Measurements from ENCODE around the gene SMG6. TPM values are rescaled to one million over a fixed set of nuclear protein-coding genes. Genes with fewer than 3 reads are reported as not detected.

The SMG6 gene
- total RNA-seq, result 33.5 and 43.0 TPM in 2 replicates

DNA sequence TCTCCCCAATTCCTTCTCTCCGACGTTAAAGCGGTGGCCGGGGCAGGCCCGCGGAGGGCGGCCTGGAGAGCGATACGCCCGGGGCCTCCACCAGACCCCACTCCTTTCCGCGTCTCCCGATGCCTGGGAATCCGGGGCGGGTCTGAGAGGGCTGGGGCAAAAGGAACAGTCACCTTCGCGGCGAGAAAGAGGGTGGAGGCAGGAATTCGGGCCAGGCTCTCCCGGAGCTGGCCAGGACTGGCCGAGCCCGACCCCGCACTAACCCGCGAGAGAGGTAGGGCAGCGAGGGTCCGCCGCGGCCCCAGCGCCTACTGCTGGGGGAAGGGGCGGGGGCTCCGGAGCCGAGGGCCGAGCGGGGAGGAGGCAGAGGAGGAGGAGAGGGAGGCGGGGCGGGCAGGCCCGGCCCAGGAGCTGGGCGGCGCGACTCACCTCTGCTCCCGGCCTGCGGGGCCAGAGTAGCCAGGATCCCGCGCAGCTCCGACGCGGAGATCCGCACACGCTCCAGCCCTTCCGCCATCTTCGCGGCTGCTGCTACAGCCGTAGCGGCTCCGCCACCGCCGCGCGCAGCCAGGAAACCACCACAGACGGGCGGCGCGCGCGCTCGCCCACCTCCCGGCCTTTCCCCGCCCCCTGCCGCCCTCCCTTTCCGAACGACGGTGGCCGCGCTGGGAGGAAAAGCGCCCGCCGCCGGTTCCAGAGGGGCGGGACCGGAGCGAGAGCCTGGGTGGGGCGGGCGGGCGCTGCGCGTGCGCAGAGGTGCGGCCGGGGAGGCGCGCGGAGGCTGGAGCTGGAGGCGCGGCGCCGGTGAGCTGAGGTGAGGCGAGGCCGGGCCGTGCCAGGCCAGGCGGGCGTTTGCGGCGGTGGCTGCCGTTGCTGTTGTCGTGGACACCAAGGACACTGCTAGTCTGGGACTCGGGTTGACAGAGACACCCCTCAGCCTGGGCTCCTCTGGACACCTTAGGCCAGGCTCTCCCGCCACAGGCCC lies at the start of gene SMG6, which contains the start of gene SRR:
Gene SMG6, minus strand, starts transcription at position 582 of the 985 bp plus-strand sequence. Its CDS starts 65 bp downstream, at position 517.
Gene SRR, plus strand, starts transcription at position 747 of the 985 bp plus-strand sequence. CDS start 11,611 bp downstream, outside the sequence.
- H3K27me3 Mint-ChIP-seq (ENCODE audit: low read depth), result no peaks in the 10 kb centered on the region

DNA sequence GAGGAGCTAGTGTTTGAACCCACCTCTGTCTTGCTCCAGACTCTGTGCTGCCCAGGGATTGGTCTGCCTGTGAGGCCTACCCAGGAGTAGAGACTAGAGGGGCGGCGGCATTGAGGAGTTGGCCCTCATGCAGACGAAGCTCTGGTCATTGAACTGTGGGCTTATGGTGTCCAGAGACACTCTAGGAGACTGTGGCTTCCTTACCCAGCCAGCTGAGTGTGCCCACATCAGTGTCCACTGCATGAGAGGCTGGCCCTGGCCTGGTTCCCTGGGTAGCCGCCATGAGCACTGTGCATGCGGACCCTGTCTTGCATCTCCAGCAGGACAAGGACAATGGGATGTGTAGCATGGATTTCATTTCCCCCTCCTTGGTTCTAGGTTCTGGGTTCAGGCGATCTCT lies 47.7 kb upstream of the SMG6 start:
- no peaks in the 10 kb centered on the region for H3K27me3 Mint-ChIP-seq (ENCODE audit: low read depth)
- intact Hi-C loops (cut with micrococcal nuclease), result no loop called here
- peaks cover 11% of the 10 kb centered on the region for H3K4me1 Mint-ChIP-seq (ENCODE audit: low read depth)
- no peaks in the 10 kb centered on the region for H3K36me3 Mint-ChIP-seq (ENCODE audit: low read depth)
- no peaks in the 10 kb centered on the region for H3K9me3 Mint-ChIP-seq
- DNase-seq (ENCODE audit: low spot score), result no peak
- H3K4me3 Mint-ChIP-seq (ENCODE audit: low read depth), result no peak overlapping the region
- H3K27ac Mint-ChIP-seq, result no peak overlapping the region

More for the DNA sequence above, at the start of gene SMG6, which contains the start of gene SRR:
- H3K9me3 Mint-ChIP-seq, result no peaks in the 10 kb centered on the region
- H3K4me3 Mint-ChIP-seq (ENCODE audit: low read depth), result peak within 1 kb of the TSS; percentile 87
- H3K27ac Mint-ChIP-seq, result peak within 1 kb of the TSS; percentile 70
- peaks cover 25% of the 10 kb centered on the region for H3K4me1 Mint-ChIP-seq (ENCODE audit: low read depth)
- H3K36me3 Mint-ChIP-seq (ENCODE audit: low read depth), result peaks cover 27% of the 10 kb centered on the region
- intact Hi-C loops (cut with micrococcal nuclease), result loop anchor here (1.0 to 5.0 kb wide), 4 partner anchors 34 to 587 kb away; partner anchors contain the start of genes MNT and SGSM2
- peak; percentile 90 for DNase-seq (ENCODE audit: low spot score)

- Mint-ChIP-seq H3K27me3 (ENCODE audit: low read depth) (no peaks in the 10 kb centered on the region), H3K4me1 (ENCODE audit: low read depth) (peaks cover under 1% of the 10 kb centered on the region), H3K27ac (no peak overlapping the region), H3K4me3 (ENCODE audit: low read depth) (no peak overlapping the region), H3K9me3 (no peaks in the 10 kb centered on the region), H3K36me3 (ENCODE audit: low read depth) (no peaks in the 10 kb centered on the region)
- intact Hi-C loops (cut with micrococcal nuclease), result no loop called here
- no peak for DNase-seq (ENCODE audit: low spot score)
These were observed 44.5 kb upstream of the SMG6 start for GRCh38 chr17:2347805-2348685.

DNA sequence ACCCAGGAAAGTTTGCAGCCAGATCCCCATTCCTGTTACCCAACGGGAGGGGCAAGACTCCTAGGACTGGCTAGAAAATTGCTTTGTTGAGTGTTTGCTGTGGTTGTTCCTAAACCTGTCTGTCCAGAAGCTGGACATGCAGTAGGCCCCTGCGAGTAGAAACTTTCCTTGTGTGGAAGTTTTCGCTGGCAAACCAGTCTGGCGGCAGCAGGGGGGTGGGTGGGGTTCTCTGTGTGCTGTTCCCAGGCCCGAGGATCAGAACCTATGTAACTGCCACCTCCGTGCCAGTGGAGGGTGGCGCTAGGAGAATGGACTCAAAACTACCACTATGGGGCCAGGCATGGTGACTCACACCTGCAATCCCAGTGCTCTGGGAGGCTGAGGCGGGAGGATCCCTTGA lies 42.9 kb upstream of the SMG6 start:
- Mint-ChIP-seq H3K9me3 (no peaks in the 10 kb centered on the region), H3K27ac (no peak overlapping the region), H3K36me3 (ENCODE audit: low read depth) (peaks cover 8% of the 10 kb centered on the region), H3K4me3 (ENCODE audit: low read depth) (no peak overlapping the region), H3K27me3 (ENCODE audit: low read depth) (no peaks in the 10 kb centered on the region), H3K4me1 (ENCODE audit: low read depth) (no peaks in the 10 kb centered on the region)
- intact Hi-C loops (cut with micrococcal nuclease), result no loop called here
- DNase-seq (ENCODE audit: low spot score), result no peak

DNA sequence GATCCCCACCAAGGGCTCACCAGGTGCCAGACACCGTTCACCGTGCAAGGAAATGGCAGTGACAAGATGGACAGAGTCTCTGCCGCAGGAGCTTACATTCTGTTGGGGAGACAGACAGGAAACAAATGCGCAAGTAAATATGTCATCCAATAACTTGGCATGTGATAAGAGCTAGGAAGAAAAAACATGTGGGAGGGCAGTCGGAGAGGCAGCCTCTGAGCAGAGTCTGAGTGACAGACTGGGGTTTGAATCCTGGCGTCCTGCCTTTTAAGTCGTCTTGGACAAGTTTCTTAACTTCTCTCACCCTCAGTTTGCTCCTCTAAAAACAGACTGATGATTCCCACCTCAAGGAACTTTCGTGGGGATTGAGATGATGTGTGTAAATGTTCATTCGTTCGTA lies 40.9 kb upstream of the SMG6 start:
- Mint-ChIP-seq H3K4me3 (ENCODE audit: low read depth) (no peak overlapping the region), H3K27ac (no peak overlapping the region), H3K4me1 (ENCODE audit: low read depth) (no peaks in the 10 kb centered on the region), H3K27me3 (ENCODE audit: low read depth) (no peaks in the 10 kb centered on the region), H3K36me3 (ENCODE audit: low read depth) (peaks cover 12% of the 10 kb centered on the region), H3K9me3 (no peaks in the 10 kb centered on the region)
- intact Hi-C loops (cut with micrococcal nuclease), result no loop called here
- DNase-seq (ENCODE audit: low spot score), result no peak

- H3K27me3 Mint-ChIP-seq (ENCODE audit: low read depth), result no peaks in the 10 kb centered on the region
- peaks cover 1% of the 10 kb centered on the region for H3K4me1 Mint-ChIP-seq (ENCODE audit: low read depth)
- H3K36me3 Mint-ChIP-seq (ENCODE audit: low read depth), result peaks cover 12% of the 10 kb centered on the region
- intact Hi-C loops (cut with micrococcal nuclease), result no loop called here
- DNase-seq (ENCODE audit: low spot score), result no peak
- H3K9me3 Mint-ChIP-seq, result no peaks in the 10 kb centered on the region
- H3K4me3 Mint-ChIP-seq (ENCODE audit: low read depth), result no peak overlapping the region
- no peak overlapping the region for H3K27ac Mint-ChIP-seq
These were observed 39.8 kb upstream of the SMG6 start for GRCh38 chr17:2343421-2343820.

DNA sequence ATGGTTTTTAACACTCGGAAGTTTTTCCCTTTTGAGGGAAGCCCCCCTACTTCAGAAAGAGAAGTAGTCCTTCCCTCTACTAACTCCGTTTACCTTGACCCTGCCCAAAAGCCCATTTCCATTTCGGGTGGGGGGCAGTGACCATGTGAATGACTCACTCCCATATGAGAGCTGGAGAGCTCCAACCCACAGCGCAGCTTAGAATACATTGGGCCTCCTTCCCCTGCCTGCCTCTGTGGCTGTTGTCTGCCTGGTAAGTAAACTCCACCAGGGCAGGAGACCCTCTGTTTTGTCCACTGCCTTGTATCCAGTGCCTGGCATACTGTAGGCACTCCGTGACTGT lies 34.7 kb upstream of the SMG6 start:
- intact Hi-C loops (cut with micrococcal nuclease), result no loop called here
- no peak for DNase-seq (ENCODE audit: low spot score)
- Mint-ChIP-seq H3K9me3 (no peaks in the 10 kb centered on the region), H3K36me3 (ENCODE audit: low read depth) (peaks cover 12% of the 10 kb centered on the region), H3K4me1 (ENCODE audit: low read depth) (peaks cover 21% of the 10 kb centered on the region), H3K27ac (peak overlapping the region; percentile 49), H3K4me3 (ENCODE audit: low read depth) (peak overlapping the region; percentile 78), H3K27me3 (ENCODE audit: low read depth) (no peaks in the 10 kb centered on the region)

DNA sequence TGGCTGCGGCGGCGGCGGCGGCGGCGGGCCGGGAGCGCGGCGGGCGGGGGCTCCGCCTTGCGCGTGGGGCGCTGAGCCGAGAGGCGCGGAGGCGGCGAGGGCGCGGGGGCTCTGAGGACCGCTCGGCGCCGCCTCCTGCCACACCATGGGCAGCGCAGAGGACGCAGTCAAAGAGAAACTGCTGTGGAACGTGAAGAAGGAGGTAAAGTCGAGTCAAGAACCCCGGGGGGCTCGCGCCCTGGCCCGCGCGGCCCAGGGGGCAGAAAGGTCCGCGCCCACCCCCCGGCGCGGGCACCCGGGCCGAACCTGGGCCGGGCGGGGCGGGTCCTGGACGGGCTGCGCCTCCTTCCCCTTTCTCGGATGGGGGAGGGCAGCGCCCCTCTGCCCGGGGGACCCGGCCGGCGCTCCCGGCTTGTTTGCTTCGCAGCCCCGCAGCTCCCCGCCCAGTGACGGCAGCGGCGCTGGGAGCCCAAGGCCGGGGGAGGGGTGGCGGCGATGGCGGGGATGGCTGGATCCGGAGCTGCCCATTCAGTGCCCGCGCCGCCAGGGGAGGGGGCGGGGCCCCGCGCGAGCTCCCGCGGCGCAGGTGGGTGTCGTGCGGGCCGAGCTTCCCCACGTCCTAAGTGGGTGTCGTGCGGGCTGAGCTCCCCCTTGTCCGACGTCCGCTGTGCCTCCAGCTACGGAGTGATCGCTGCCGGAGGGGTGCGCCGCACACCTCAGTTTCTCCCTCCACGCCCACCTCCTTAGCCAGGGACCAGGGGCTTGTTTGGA lies 34.1 kb upstream of the SMG6 start:
- DNase-seq (ENCODE audit: low spot score), result peak; percentile 43
- peak overlapping the region; percentile 78 for H3K4me3 Mint-ChIP-seq (ENCODE audit: low read depth)
- no peaks in the 10 kb centered on the region for H3K27me3 Mint-ChIP-seq (ENCODE audit: low read depth)
- peaks cover 21% of the 10 kb centered on the region for H3K4me1 Mint-ChIP-seq (ENCODE audit: low read depth)
- intact Hi-C loops (cut with micrococcal nuclease), result loop anchor here (1.0 to 2.0 kb wide), 3 partner anchors 34 to 283 kb away; partner anchors contain the start of genes HIC1, SMG6 and SRR
- peaks cover 12% of the 10 kb centered on the region for H3K36me3 Mint-ChIP-seq (ENCODE audit: low read depth)
- H3K9me3 Mint-ChIP-seq, result no peaks in the 10 kb centered on the region
- H3K27ac Mint-ChIP-seq, result peak overlapping the region; percentile 49

- peak; percentile 58 for DNase-seq (ENCODE audit: low spot score)
- intact Hi-C loops (cut with micrococcal nuclease), result loop anchor here (1.0 to 2.0 kb wide), 3 partner anchors 34 to 282 kb away; partner anchors contain the start of genes HIC1, SMG6 and SRR
- Mint-ChIP-seq H3K9me3 (no peaks in the 10 kb centered on the region), H3K36me3 (ENCODE audit: low read depth) (peaks cover 8% of the 10 kb centered on the region), H3K4me3 (ENCODE audit: low read depth) (peak within 1 kb of the TSS; percentile 100), H3K27me3 (ENCODE audit: low read depth) (no peaks in the 10 kb centered on the region), H3K4me1 (ENCODE audit: low read depth) (peaks cover 21% of the 10 kb centered on the region), H3K27ac (peak within 1 kb of the TSS; percentile 97)
These were observed 33.4 kb upstream of the SMG6 start, which contains the start of gene SGSM2 for GRCh38 chr17:2336852-2337543. Gene SGSM2, plus strand, starts transcription at chr17:2337501. Its CDS starts 188 bp downstream, at chr17:2337689.

DNA sequence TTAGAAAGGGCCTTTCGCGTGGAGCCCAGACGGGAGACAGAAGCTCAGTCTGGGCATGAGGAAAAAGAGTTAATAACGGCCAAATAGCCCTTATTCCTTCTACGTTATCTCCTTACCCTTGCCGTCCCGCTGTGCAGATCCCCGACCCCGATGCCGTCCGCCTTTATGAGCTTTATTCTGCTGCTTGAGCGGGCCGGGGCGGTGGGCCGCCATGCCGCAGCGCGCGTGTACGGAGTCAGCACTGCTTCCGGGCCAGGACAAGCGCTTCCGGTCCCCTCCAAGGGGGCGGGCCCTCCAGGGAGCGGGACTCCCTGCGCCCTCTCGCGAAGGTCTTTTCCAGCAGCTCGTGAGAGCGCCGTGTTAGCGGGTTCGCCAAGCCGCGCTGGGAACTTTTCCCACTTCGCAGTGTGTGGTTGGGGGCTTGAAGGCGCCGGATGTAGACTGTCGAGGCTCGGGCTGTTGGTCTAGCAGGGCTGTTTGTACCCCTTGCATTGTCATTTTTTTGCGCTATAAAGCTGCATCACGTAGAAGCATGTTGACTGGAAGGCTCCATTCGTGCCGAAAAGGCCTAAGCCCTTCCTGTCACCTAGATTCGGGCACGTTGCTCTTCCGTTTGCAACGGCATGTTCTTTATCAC lies 32.7 kb upstream of the SMG6 start, which contains the start of gene TSR1:
Gene TSR1, minus strand, starts transcription at position 243 of the 637 bp plus-strand sequence. Its CDS starts 30 bp downstream, at position 213.
- intact Hi-C loops (cut with micrococcal nuclease), result loop anchor here (2.0 kb wide), 2 partner anchors 56 to 282 kb away; partner anchors contain the start of gene HIC1
- no peaks in the 10 kb centered on the region for H3K27me3 Mint-ChIP-seq (ENCODE audit: low read depth)
- DNase-seq (ENCODE audit: low spot score), result peak; percentile 88
- H3K36me3 Mint-ChIP-seq (ENCODE audit: low read depth), result peaks cover 2% of the 10 kb centered on the region
- peaks cover 21% of the 10 kb centered on the region for H3K4me1 Mint-ChIP-seq (ENCODE audit: low read depth)
- H3K4me3 Mint-ChIP-seq (ENCODE audit: low read depth), result peak within 1 kb of the TSS; percentile 100
- H3K27ac Mint-ChIP-seq, result peak within 1 kb of the TSS; percentile 97
- no peaks in the 10 kb centered on the region for H3K9me3 Mint-ChIP-seq

- peaks cover 21% of the 10 kb centered on the region for H3K4me1 Mint-ChIP-seq (ENCODE audit: low read depth)
- DNase-seq (ENCODE audit: low spot score), result no peak
- peaks cover 2% of the 10 kb centered on the region for H3K36me3 Mint-ChIP-seq (ENCODE audit: low read depth)
- H3K27me3 Mint-ChIP-seq (ENCODE audit: low read depth), result no peaks in the 10 kb centered on the region
- H3K27ac Mint-ChIP-seq, result peak overlapping the region; percentile 97
- intact Hi-C loops (cut with micrococcal nuclease), result loop anchor here (2.0 kb wide), 2 partner anchors 57 to 281 kb away; partner anchors contain the start of gene HIC1
- no peaks in the 10 kb centered on the region for H3K9me3 Mint-ChIP-seq
- peak overlapping the region; percentile 100 for H3K4me3 Mint-ChIP-seq (ENCODE audit: low read depth)
These were observed 32.2 kb upstream of the SMG6 start for GRCh38 chr17:2335726-2336214.

All from activated T-helper 2 cell treated with anti-CD3 and anti-CD28 coated beads, Interferon-gamma antibody, Interleukin-2, Interleukin-4, amounts not matched to agents 10 μg/mL and 5 μg/mL and 100 μg/mL, durations not matched to agents 14 hours and 24 hours and 36 hours (primary cell).